ENCODE measurements around the gene GCM1.

- TF ChIP-seq CTCF (IDR thresholded peaks at IDR 0.05; ENCODE audit: low read depth, low read length) (peak; percentile 11), POLR2A (IDR thresholded peaks at IDR 0.05; ENCODE audit: extremely low read depth, insufficient read length) (no peak)
These were observed 44.5 kb downstream of the GCM1 start for GRCh38 chr6:53103993-53104675.

Data from NB4 (cell line).